ENCODE data around the gene TNKS1BP1.
A peak's percentile ranks its signal among the peaks of the same experiment; 100 is the strongest.
"Not testable (repeated sequence)": the region's sequence is repeated elsewhere in the genome, so short reads cannot be mapped to it uniquely, and the experiment has no call there.

The TNKS1BP1 gene

GRCh38 chr11:57311109-57311936, 13.4 kb downstream of the TNKS1BP1 start:
- DNase-seq (ENCODE audit: low read depth): peak; percentile 81

- no peak for DNase-seq (ENCODE audit: low read depth)
Observed at GRCh38 chr11:57310630-57311086, 14.1 kb downstream of the TNKS1BP1 start.

DNA sequence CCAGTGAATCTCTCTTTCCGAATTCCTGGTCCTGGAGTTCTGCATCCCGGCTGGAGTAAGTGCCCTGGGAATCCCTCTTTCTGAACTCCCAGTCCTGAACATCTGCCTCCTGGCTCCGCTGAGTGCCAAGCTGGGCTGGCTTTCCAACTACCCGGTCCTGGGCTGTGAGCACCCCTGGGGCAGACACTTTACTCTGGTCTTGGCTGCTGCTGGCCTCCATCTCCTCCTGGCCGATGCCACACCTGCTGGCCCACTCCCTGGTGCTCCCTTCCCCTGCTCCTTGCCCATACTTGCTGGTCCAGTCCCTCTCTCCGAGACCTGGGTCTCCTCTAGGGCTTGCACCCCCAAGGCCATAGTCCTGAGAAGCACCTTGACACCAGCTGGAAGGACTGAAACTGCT, 14.7 kb downstream of the TNKS1BP1 start:
- no peak for DNase-seq (ENCODE audit: low read depth)

GRCh38 chr11:57309106-57310059, 15.4 kb downstream of the TNKS1BP1 start:
- no peak for DNase-seq (ENCODE audit: low read depth)

DNA sequence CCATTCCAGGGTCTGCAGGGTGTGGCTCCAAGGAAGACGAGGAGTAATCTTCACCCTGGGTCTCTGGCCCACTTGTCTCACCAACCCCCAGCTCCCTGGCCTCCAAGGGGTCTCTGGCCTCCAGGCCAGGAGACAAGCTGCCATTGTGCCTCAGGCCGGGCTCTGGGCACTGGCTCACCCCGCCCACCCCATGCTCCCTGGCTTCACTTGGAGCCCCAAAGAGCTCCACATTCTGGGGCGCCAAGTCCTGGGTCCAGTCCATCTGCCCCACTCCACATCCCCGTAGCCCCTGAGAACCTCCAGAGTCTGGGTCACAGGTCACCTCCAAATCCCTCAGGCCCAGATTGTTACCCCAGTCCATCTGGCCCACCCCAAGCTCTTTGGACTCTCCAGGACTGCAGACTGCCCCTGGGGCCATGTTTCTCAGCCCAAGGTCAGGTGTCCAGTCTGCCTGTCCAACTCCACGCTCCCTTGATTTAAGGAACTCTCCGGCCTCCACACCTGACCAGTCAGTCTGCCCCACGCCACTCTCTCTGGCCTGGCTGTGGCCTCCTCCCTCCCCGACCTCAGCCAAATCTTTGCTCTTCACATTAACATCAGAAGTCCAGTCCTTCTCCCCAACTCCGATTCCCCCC, 16.2 kb downstream of the TNKS1BP1 start:
- DNase-seq (ENCODE audit: low read depth): no peak

DNA sequence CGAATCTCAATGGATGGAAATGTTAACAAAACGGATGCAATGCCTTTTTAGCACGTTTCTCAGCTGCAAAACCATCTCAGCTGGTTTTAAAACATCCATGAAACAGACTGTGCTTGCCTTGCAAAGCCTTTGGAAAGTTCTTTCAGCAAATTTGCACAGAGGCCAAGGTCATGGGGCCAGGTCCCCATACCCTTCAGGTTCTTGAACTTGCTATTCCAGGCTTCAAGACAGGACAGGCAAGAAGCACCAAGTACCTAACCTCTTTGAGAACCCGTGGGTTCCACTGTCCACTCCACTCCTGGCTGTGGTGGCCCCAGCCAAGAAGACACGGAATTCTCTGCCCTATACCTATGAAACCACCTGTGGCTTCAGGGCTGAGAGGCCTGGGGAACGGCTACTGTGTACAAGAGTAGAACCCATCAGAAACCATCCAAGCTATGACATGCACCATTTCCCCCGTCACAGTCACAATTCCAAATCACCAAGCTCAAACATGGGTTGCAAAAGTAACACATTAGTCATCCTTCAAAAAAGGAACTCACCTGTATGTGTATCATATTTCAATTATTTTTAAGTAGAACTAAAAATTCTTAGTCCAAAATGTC, 17.0 kb downstream of the TNKS1BP1 start:
- no peak for DNase-seq (ENCODE audit: low read depth)

DNA sequence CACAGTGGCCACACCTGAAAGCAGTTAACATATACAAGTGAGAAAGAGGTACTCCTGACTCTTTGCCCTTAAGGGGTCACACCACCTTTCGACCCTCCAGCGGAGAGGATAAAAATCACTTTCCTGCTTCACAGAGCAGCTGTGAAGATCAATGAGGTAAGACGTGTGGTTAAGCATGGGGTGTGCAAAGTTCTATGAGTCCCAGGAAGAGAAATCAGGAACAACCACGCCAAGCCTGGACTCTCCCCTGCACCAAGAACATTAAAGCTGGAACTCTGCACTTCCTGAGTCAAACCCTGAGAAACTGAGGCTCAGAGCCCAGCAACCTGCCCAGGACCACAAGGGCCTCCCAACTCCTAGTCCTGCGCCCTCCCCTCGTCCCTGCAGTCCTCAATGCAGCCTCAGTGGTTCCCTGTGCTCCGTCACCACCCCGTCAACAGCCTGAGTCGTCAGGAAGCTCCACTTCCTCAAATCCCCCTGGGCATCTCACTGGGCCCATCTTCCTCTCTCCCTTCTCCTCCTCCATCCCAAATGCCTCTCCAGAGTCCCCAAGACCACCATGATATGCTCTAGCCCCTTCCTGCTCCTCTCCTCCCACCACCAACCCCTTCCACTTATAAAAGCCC, 17.7 kb downstream of the TNKS1BP1 start:
- no peak for DNase-seq (ENCODE audit: low read depth)

GRCh38 chr11:57306161-57306876, 18.4 kb downstream of the TNKS1BP1 start:
- DNase-seq (ENCODE audit: low read depth): no peak

DNA sequence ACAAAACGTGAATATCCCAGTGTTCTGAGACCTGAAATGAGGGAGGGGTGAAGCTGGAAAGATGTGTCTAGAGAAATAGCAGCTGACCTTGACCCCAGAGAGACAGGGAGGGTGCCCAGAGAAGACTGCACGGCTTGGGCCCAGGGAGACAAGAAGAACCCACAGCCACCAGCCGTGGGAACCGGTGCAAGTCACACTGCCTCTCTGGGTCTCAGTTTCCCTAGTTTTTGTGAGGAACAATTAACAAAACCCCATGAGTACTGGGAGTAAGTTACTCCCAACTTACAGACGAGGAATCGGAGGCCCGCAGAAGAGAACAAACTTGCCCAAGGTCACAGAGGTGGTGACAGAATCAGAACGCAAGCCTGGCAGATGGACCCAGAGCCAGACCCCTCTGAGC, 19.2 kb downstream of the TNKS1BP1 start:
- DNase-seq (ENCODE audit: low read depth): no peak

DNA sequence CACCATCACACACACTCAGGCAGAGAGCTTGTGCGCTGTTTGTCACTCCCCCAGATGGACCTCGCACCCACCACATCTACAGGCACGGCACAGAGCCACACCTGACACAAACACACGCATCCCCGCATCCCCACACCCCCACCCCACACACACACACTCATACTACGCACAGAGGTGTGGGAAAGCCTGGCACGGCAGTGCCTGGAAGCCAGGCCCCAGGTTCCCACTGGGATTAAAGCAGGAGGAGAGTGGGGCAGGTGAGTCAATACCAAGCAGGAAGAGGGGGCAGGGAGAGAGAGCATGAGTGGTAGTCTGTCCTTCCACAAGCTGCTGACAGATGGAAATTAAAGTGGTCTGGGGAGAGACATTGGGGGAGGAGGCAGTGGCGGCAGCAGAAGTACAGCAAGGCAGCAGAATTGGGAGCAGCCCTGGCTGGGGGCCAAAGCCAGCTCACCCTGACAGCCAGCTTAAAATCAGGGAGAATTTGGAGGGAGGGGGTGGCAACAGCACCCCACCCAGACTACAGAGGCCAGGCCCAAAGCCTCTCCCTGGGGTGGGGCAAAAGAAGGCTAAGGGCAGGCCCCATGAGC, 20.7 kb downstream of the TNKS1BP1 start:
- no peak for DNase-seq (ENCODE audit: low read depth)

- DNase-seq (ENCODE audit: low read depth): no peak
Observed at GRCh38 chr11:57303280-57303989, 21.3 kb downstream of the TNKS1BP1 start.

GRCh38 chr11:57302489-57302888, 22.3 kb downstream of the TNKS1BP1 start:
- DNase-seq (ENCODE audit: low read depth): no peak

GRCh38 chr11:57301711-57302423, 22.9 kb downstream of the TNKS1BP1 start:
- DNase-seq (ENCODE audit: low read depth): no peak

- DNase-seq (ENCODE audit: low read depth): no peak
Observed at GRCh38 chr11:57300785-57301184, 24.0 kb downstream of the TNKS1BP1 start.

- DNase-seq (ENCODE audit: low read depth): no peak
Observed at GRCh38 chr11:57299150-57299737, 25.5 kb downstream of the TNKS1BP1 start.

DNA sequence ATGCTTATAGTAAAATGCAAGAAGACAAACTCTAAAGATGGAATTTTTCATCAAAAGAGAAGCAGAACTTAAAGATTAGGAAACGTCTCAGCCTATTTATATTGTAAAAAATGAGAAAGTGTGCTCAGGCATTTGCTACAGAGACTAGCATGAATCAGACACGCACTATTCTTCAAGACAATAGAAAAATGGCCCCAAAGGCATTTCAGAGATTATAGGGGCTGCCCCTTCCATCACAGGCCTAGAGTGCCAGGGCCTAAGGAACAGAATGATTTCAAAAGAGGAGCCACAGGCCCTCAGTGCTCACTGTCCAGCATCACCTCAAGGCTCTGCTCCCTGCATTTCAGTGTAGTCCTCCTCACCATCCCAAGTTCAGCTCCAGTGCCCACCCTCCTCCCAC, 27.5 kb downstream of the TNKS1BP1 start:
- DNase-seq (ENCODE audit: low read depth): no peak

GRCh38 chr11:57296205-57296604, 28.5 kb downstream of the TNKS1BP1 start:
- not testable (repeated sequence) for DNase-seq (ENCODE audit: low read depth)

DNA sequence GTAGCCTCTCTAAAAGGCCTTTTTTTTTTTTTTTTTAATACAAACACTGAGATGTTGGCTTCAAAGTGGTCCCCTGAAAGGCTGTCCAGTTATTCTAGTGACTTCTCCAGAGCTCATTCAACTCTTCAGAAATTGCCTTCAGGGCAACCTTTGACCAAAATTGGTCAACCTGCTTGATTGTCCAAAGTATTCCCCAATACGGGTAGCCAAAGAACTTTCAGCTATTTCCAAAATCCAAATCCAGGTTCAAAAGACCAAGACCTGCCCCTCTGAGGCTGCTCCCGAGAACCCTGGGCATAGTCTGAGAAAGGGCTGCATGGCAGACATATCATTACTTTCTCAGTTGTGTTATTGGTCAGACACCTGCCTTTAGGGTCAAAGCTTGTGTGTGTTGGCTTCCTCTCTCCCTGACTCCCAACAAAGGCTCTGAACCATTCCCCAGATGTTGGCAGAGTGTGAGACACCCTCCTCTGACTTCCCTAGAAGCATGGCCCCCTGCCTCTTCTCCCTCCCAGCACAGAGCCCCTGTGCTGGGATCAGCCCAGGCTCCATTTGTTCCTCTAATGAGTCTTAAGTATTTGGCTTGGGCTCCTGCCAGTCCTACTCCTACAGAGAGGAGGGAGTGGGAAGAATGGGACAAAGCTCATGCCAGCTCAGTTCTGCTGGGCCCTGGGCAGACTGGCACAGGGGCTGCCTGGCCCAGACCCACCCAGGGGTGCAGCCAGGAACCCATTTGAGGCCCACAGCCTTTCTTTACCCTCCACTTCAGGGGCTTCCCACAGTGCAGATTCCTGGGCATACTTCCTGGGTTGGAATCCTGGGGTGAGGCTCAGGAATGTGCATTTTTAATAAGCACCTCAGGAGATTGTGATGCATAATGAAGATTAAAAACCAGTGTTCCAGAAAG, 30.3 kb downstream of the TNKS1BP1 start:
- DNase-seq (ENCODE audit: low read depth): no peak
